Mesendoderm (in vitro differentiated cells): ENCODE results near the gene PTCD2.
A peak's percentile ranks its signal among the peaks of the same experiment; 100 is the strongest.

Source experiments
- DNase-seq: peaks from one replicate; pipeline ENCODE4 v3.0.0; 2013
- H2AK5ac ChIP-seq: 2 replicates; pipeline ENCODE4 v1.6.1; 2013; ENCODE audit warnings: low read length, inconsistent platforms
- H2BK120ac ChIP-seq: 2 replicates; pipeline ENCODE4 v1.6.1; 2013; ENCODE audit warnings: low read depth, mild to moderate bottlenecking, low read length, moderate library complexity, mixed read lengths
- H2BK15ac ChIP-seq: replicated peaks from 2 replicates; pipeline ENCODE4 v1.6.1; 2013; ENCODE audit warnings: low read depth, mild to moderate bottlenecking, moderate library complexity
- H2BK5ac ChIP-seq: 2 replicates; pipeline ENCODE4 v1.6.1; 2013; ENCODE audit warnings: low read length, inconsistent platforms
- H3K18ac ChIP-seq: 2 replicates; pipeline ENCODE4 v1.6.1; 2013; ENCODE audit warnings: mild to moderate bottlenecking, low read length, mixed read lengths
- H3K23ac ChIP-seq: one replicate; pipeline ENCODE4 v1.6.1; 2013; ENCODE audit warnings: low read length
- H3K27ac ChIP-seq: 2 replicates; pipeline ENCODE4 v1.5.1; 2013; ENCODE audit warnings: low read depth, mild to moderate bottlenecking, inconsistent platforms, low read length, moderate library complexity
- H3K27me3 ChIP-seq: 2 replicates; pipeline ENCODE4 v1.6.1; 2013; ENCODE audit warnings: low read length, control low read depth, mild to moderate bottlenecking, inconsistent platforms; ENCODE audit not compliant: insufficient read depth, poor library complexity
- H3K36me3 ChIP-seq: 2 replicates; pipeline ENCODE4 v1.6.1; 2013; ENCODE audit warnings: low read length, inconsistent platforms; ENCODE audit not compliant: control insufficient read depth, insufficient read depth
- H3K4ac ChIP-seq: one replicate; pipeline ENCODE4 v1.6.1; 2013; ENCODE audit warnings: low read depth, mild to moderate bottlenecking, low read length, moderate library complexity
- H3K4me1 ChIP-seq: 2 replicates; pipeline ENCODE4 v1.6.1; 2013; ENCODE audit warnings: low read depth, low read length, inconsistent platforms; ENCODE audit not compliant: control insufficient read depth
- H3K4me2 ChIP-seq: 2 replicates; pipeline ENCODE4 v1.6.1; 2013; ENCODE audit warnings: low read length
- H3K4me3 ChIP-seq: 2 replicates; pipeline ENCODE4 v1.5.1; 2013; ENCODE audit warnings: mild to moderate bottlenecking, low read length
- H3K56ac ChIP-seq: one replicate; pipeline ENCODE4 v1.6.1; 2013; ENCODE audit warnings: low read length
- H3K79me1 ChIP-seq: 2 replicates; pipeline ENCODE4 v1.6.1; 2013; ENCODE audit warnings: low read length, inconsistent platforms
- H3K79me2 ChIP-seq: 2 replicates; pipeline ENCODE4 v1.6.1; 2013; ENCODE audit warnings: mild to moderate bottlenecking, low read length; ENCODE audit not compliant: control insufficient read depth, insufficient read depth
- H3K9ac ChIP-seq: 2 replicates; pipeline ENCODE4 v1.6.1; 2013; ENCODE audit warnings: low read length, inconsistent platforms
- H4K5ac ChIP-seq: one replicate; pipeline ENCODE4 v1.6.1; 2013; ENCODE audit warnings: low read length
- H4K8ac ChIP-seq: one replicate; pipeline ENCODE4 v1.6.1; 2013; ENCODE audit warnings: low read depth, mild to moderate bottlenecking, control low read depth, low read length, moderate library complexity
- WGBS: extraction: QIAGEN DNeasy Blood & Tissue Kit; methylation state at CpG from one replicate; pipeline ENCODE4 v1.1.7; 2013; ENCODE audit warnings: low lambda C conversion rate, missing lambda C conversion rate; ENCODE audit not compliant: insufficient coverage; ENCODE audit errors: extremely low coverage; 5-methylcytosine and 5-hydroxymethylcytosine counted together

Gene PTCD2

DNA sequence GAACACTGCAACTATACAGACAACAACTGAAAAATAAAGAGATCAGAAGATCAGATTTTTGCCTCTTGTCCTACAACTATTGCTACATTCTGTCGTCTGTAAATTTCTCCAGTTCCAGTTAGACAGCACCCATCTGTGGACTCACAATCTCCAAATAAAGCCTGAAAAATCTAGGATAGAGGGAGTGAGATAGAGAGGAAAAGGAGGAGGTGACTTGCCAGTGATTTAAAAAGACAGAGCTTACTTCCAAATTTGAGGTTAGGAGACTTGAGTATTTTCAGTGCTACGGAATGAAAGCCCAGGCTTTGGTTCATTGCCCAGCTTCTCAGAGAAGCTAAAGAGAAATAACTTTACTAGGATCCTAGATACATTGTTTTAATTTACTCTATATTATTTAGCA, 63.6 kb downstream of the PTCD2 start:
- H2BK15ac ChIP-seq, result no peak overlapping the region
- H3K18ac ChIP-seq, result no peak overlapping the region
- H3K4me2 ChIP-seq, result no peak overlapping the region
- WGBS, result no CpG with 5 or more reads among the region's 2 CpGs
- H2BK120ac ChIP-seq, result no peak overlapping the region
- no peak overlapping the region for H3K4ac ChIP-seq
- no peak overlapping the region for H2AK5ac ChIP-seq
- no peaks in the 10 kb centered on the region for H3K79me1 ChIP-seq
- no peak overlapping the region for H4K8ac ChIP-seq
- no peak overlapping the region for H3K56ac ChIP-seq
- no peak overlapping the region for H3K23ac ChIP-seq
- H3K27ac ChIP-seq, result no peak overlapping the region
- H3K4me1 ChIP-seq, result peaks cover 2% of the 10 kb centered on the region
- H4K5ac ChIP-seq, result no peak overlapping the region
- no peaks in the 10 kb centered on the region for H3K79me2 ChIP-seq
- H3K27me3 ChIP-seq, result no peaks in the 10 kb centered on the region
- H3K36me3 ChIP-seq, result no peaks in the 10 kb centered on the region
- no peak for DNase-seq
- H3K4me3 ChIP-seq, result no peak overlapping the region
- no peak overlapping the region for H3K9ac ChIP-seq
- H2BK5ac ChIP-seq, result no peak overlapping the region

DNA sequence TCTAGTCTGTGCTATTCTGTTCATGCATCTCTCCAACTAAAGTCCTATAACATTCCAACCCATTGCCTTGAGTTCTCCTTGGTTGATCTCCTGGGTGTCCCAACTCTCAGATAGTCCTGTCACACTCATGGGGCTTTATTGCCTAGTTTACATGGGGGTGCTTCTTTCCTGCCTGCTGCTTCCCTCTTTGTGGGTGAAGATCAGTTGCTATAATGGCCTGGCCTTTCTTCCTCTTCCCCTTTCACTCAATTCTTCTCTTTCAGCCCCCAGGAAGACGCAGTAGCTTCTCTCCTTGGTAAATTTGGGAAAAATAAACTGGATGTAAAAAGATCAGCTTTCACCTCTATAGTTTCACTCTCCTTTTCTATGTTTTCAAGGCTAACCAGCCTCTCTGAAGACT, 66.5 kb downstream of the PTCD2 start:
- Histone ChIP-seq H2AK5ac (no peak overlapping the region), H3K27me3 (no peaks in the 10 kb centered on the region), H3K79me1 (no peaks in the 10 kb centered on the region), H3K4me1 (no peaks in the 10 kb centered on the region), H2BK120ac (no peak overlapping the region), H4K5ac (no peak overlapping the region), H3K4ac (no peak overlapping the region), H3K18ac (no peak overlapping the region), H3K27ac (no peak overlapping the region), H3K79me2 (no peaks in the 10 kb centered on the region), H3K9ac (no peak overlapping the region), H3K4me3 (no peak overlapping the region), H3K56ac (no peak overlapping the region), H2BK15ac (no peak overlapping the region), H3K4me2 (no peak overlapping the region), H3K23ac (no peak overlapping the region), H2BK5ac (no peak overlapping the region), H3K36me3 (no peaks in the 10 kb centered on the region), H4K8ac (no peak overlapping the region)
- no peak for DNase-seq
- no CpG with 5 or more reads among the region's 1 CpG for WGBS

DNA sequence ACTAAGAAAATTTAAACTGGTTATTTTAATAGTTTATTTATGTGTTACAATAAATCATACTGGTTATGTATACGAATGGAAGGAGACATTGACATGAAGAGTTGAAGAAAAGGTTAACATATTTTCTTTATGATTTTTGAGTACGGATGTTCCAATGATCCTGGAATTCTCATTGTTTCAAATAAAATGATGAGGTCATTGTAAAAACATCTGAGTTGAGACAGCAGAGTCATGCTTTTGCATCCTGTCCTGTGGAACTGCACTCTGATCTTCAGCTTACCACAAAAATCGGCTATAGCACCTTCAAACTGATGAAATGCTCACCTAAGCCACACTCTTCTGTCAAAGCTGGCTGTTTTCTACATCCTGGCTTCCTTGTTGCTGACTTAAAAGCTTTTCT, 67.8 kb downstream of the PTCD2 start:
- no peak overlapping the region for H3K4me2 ChIP-seq
- 100% methylated on average over 1 of the region's 3 CpGs for WGBS

DNA sequence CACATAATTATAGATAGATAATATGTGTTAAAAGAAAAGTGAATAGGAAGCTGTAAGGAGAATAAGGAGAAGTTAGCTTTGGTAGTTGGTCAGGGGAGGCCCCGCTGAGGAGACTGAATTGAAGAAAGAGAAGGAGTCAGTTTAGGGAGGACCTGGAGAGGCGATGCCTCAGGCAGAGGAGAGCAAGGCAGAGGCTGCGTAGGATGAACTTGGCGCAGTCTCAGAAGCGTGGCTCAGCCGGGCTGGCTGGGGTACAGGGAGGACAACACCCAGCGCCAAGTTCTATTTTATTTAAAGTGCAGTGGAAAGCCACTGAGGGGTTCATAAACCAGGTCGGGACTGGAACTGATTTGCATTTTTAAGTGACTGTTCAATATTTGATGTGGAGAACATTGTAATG, 68.5 kb downstream of the PTCD2 start:
- Histone ChIP-seq H3K27ac (no peak overlapping the region), H3K4me2 (no peak overlapping the region), H3K4ac (no peak overlapping the region), H3K79me2 (no peaks in the 10 kb centered on the region), H3K23ac (no peak overlapping the region), H2BK5ac (no peak overlapping the region), H4K5ac (no peak overlapping the region), H3K56ac (no peak overlapping the region), H2BK15ac (no peak overlapping the region), H3K4me3 (no peak overlapping the region), H3K4me1 (no peaks in the 10 kb centered on the region), H3K27me3 (no peaks in the 10 kb centered on the region), H3K79me1 (no peaks in the 10 kb centered on the region), H2BK120ac (no peak overlapping the region), H2AK5ac (no peak overlapping the region), H3K18ac (no peak overlapping the region), H3K9ac (no peak overlapping the region), H4K8ac (no peak overlapping the region), H3K36me3 (no peaks in the 10 kb centered on the region)
- DNase-seq, result no peak
- WGBS, result no CpG with 5 or more reads among the region's 8 CpGs

More for the DNA sequence above, 67.8 kb downstream of the PTCD2 start:
- Histone ChIP-seq H3K27me3 (no peaks in the 10 kb centered on the region), H3K36me3 (no peaks in the 10 kb centered on the region), H3K4me1 (no peaks in the 10 kb centered on the region), H3K4ac (no peak overlapping the region), H2BK5ac (no peak overlapping the region), H3K56ac (no peak overlapping the region), H3K18ac (no peak overlapping the region), H3K79me2 (no peaks in the 10 kb centered on the region), H2BK120ac (no peak overlapping the region), H3K27ac (no peak overlapping the region), H3K9ac (no peak overlapping the region), H4K5ac (no peak overlapping the region), H2AK5ac (no peak overlapping the region), H2BK15ac (no peak overlapping the region), H4K8ac (no peak overlapping the region), H3K23ac (no peak overlapping the region), H3K4me3 (no peak overlapping the region), H3K79me1 (no peaks in the 10 kb centered on the region)
- DNase-seq, result peak; percentile 30

DNA sequence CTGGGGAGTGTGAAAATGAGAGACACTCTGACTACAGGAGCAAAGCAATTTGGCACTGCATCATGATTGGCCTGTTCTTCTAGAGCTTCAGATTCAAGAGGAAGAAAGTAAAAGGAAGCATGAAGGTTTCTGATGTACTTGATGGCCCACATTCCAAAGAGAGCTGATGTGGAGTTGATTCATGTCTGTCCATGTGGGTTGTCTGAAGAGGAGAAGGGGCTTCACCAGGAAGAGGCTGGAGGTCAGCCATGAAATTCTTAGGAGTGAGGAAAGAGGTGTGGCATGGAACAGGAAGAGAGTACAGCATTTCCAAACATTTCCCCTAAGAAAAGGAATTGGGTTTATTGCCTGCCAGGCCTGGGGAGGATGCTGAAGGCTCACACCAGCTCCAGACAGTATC, 70.7 kb downstream of the PTCD2 start:
- H3K9ac ChIP-seq, result no peak overlapping the region
- H3K4ac ChIP-seq, result no peak overlapping the region
- H2AK5ac ChIP-seq, result no peak overlapping the region
- H3K18ac ChIP-seq, result no peak overlapping the region
- no peaks in the 10 kb centered on the region for H3K79me1 ChIP-seq
- H3K27ac ChIP-seq, result no peak overlapping the region
- no peaks in the 10 kb centered on the region for H3K4me1 ChIP-seq
- no peak overlapping the region for H4K5ac ChIP-seq
- no peak overlapping the region for H3K23ac ChIP-seq
- no peak overlapping the region for H4K8ac ChIP-seq
- no peaks in the 10 kb centered on the region for H3K27me3 ChIP-seq
- no peaks in the 10 kb centered on the region for H3K36me3 ChIP-seq
- H3K4me2 ChIP-seq, result no peak overlapping the region
- no peak overlapping the region for H2BK15ac ChIP-seq
- H3K4me3 ChIP-seq, result no peak overlapping the region
- no peak overlapping the region for H2BK120ac ChIP-seq
- DNase-seq, result no peak
- H3K56ac ChIP-seq, result no peak overlapping the region
- no peaks in the 10 kb centered on the region for H3K79me2 ChIP-seq
- H2BK5ac ChIP-seq, result no peak overlapping the region

DNA sequence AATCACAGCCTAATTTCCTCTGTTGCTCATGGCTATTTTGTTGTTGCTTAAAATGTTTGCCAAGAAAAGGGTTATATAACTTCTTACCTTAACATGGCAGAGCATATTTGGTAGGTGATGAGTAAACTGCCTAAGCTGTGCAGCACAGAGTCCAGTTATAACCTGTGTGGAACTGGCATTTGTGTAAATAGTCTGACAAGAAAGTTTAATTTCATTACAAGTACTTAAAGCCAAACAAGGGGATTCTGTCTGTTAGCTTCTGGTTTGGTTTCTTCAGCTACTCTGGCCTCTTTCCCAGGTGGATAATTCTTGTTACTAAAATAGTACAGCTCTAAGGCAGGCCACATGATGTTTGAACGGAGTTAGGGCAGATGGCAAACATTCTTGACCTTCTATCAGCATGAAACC, 72.2 kb downstream of the PTCD2 start:
- no peak overlapping the region for H3K56ac ChIP-seq
- no peak overlapping the region for H3K4ac ChIP-seq
- no peaks in the 10 kb centered on the region for H3K36me3 ChIP-seq
- no peaks in the 10 kb centered on the region for H3K4me1 ChIP-seq
- peak overlapping the region; percentile 57 for H2BK15ac ChIP-seq
- no peak overlapping the region for H2BK120ac ChIP-seq
- no peaks in the 10 kb centered on the region for H3K79me1 ChIP-seq
- H4K8ac ChIP-seq, result no peak overlapping the region
- H3K79me2 ChIP-seq, result no peaks in the 10 kb centered on the region
- H2AK5ac ChIP-seq, result no peak overlapping the region
- no peak overlapping the region for H3K4me3 ChIP-seq
- H2BK5ac ChIP-seq, result no peak overlapping the region
- no peak for DNase-seq
- no peak overlapping the region for H3K27ac ChIP-seq
- WGBS, result no CpG with 5 or more reads among the region's 1 CpG
- H3K4me2 ChIP-seq, result no peak overlapping the region
- no peak overlapping the region for H3K9ac ChIP-seq
- H4K5ac ChIP-seq, result no peak overlapping the region
- H3K27me3 ChIP-seq, result no peaks in the 10 kb centered on the region
- H3K23ac ChIP-seq, result no peak overlapping the region
- no peak overlapping the region for H3K18ac ChIP-seq
